ENCODE measurements around the gene TMBIM6.
"Not testable (repeated sequence)": the region's sequence is repeated elsewhere in the genome, so short reads cannot be mapped to it uniquely, and the experiment has no call there.

The TMBIM6 gene

GRCh38 chr12:49730568-49731101 is 10.7 kb upstream of the TMBIM6 start:
- no peak for DNase-seq

GRCh38 chr12:49733219-49734017 is 7.9 kb upstream of the TMBIM6 start:
- DNase-seq, result no peak

GRCh38 chr12:49734900-49735299 is 6.5 kb upstream of the TMBIM6 start:
- DNase-seq, result not testable (repeated sequence)

- DNase-seq, result not testable (repeated sequence)
Observed at GRCh38 chr12:49738721-49739120, 2.6 kb upstream of the TMBIM6 start.

GRCh38 chr12:49740277-49740676 is 1.1 kb upstream of the TMBIM6 start:
- DNase-seq, result not testable (repeated sequence)

GRCh38 chr12:49741882-49742620 is 694 bp downstream of the TMBIM6 start:
- peak in 1 of 2 experiments; percentile 46 for DNase-seq

- no peak for DNase-seq
Observed at GRCh38 chr12:49744363-49744885, 3.1 kb downstream of the TMBIM6 start.

GRCh38 chr12:49748306-49748705 is 6.9 kb downstream of the TMBIM6 start:
- no peak for DNase-seq

- no peak for DNase-seq
Observed at GRCh38 chr12:49748800-49749199, 7.4 kb downstream of the TMBIM6 start.

- DNase-seq, result no peak
Observed at GRCh38 chr12:49750027-49750995, 9.0 kb downstream of the TMBIM6 start.

GRCh38 chr12:49750996-49751393 is 9.6 kb downstream of the TMBIM6 start:
- DNase-seq, result no peak

GRCh38 chr12:49761677-49762467 is 20.5 kb downstream of the TMBIM6 start:
- DNase-seq, result no peak

GRCh38 chr12:49762468-49762847 is 21.1 kb downstream of the TMBIM6 start:
- no peak for DNase-seq

GRCh38 chr12:49763006-49763591 is 21.7 kb downstream of the TMBIM6 start:
- DNase-seq, result peak; percentile 20 to 40

- DNase-seq, result no peak
Observed at GRCh38 chr12:49764126-49764525, 22.8 kb downstream of the TMBIM6 start.

- no peak for DNase-seq
Observed at GRCh38 chr12:49766115-49766455, 24.7 kb downstream of the TMBIM6 start.

GRCh38 chr12:49767333-49767732 is 26.0 kb downstream of the TMBIM6 start:
- no peak for DNase-seq

- not testable (repeated sequence) for DNase-seq
Observed at GRCh38 chr12:49773102-49773501, 31.7 kb downstream of the TMBIM6 start.

- peak; percentile 36 to 67 for DNase-seq
Observed at GRCh38 chr12:49776413-49776812, 35.1 kb downstream of the TMBIM6 start.

- peak in 1 of 2 experiments; percentile 8 for DNase-seq
Observed at GRCh38 chr12:49776858-49777257, 35.5 kb downstream of the TMBIM6 start.

- no peak for DNase-seq
Observed at GRCh38 chr12:49777341-49777740, 36.0 kb downstream of the TMBIM6 start.

Measured in NCI-H524 (cell line).